K562 (cell line): ENCODE measurements around the gene CCDC27. TPM values are rescaled to one million over a fixed set of nuclear protein-coding genes. Genes with fewer than 3 reads are reported as not detected.

Experiments used
- ATAC-seq: fragments of 200-7000 bp; cut with Tn5 transposase; 3 replicates; pipeline ENCODE4 v1.9.1; 2020; ENCODE audit warnings: moderate library complexity
- BruUV-seq: library from RNA; stranded (reverse); fragments of 400-500 nt; replicated peaks from 2 replicates; lab custom pipeline; 2021; lab: Mats Ljungman, UMichigan
- CTCF ChIA-PET: fragments of 300-600 bp; formaldehyde crosslinking; extraction: SDS; loops from one replicate; lab custom pipeline; 2021; ENCODE audit warnings: low intra/inter-chr PET ratio; lab: Yijun Ruan, JAX
- POLR2A ChIA-PET: fragments of 300-600, 350-650 bp; sonication (Branson Sonifier 250); formaldehyde crosslinking; extraction: SDS; loops from one replicate; lab custom pipeline; 2021; ENCODE audit warnings: antibody characterized with exemption, inconsistent platforms; lab: Yijun Ruan, JAX
- DNase-seq, 4 experiments: peaks; one replicate each; pipeline versions ENCODE4 v3.0.0 to v3.0.0-alpha.2; 2011 to 2018; ENCODE audit warnings: low spot score in 3 of 4, mixed read lengths in 3 of 4; ENCODE audit errors: extremely low read depth in 1 of 4
- FAIRE-seq: peaks from 2 replicates; lab custom pipeline; 2011; peaks lifted over from hg19 to GRCh38; lab: Jason Lieb, UNC
- H2AFZ ChIP-seq: 2 replicates; pipeline ENCODE4 v1.6.0; 2011; ENCODE audit warnings: low read depth, low read length, control low read depth, inconsistent platforms
- H3K27ac ChIP-seq: fragments of 200-600 bp; 3 replicates; pipeline ENCODE4 v1.8.0; 2011; ENCODE audit warnings: low read depth, mild to moderate bottlenecking, control low read depth, inconsistent platforms, low read length, moderate library complexity, mixed read lengths; ENCODE audit errors: extremely low read depth
- H3K27me3 ChIP-seq, 2 experiments: fragments of 300-600 bp in 1 of 2; 2 replicates in 1 of 2; 3 replicates in 1 of 2; pipeline versions ENCODE4 v1.6.0 to v1.8.0; 2011; ENCODE audit warnings: inconsistent platforms in 2 of 2, low read length in 2 of 2, mild to moderate bottlenecking in 1 of 2, mixed read lengths in 1 of 2, moderate library complexity in 1 of 2; ENCODE audit not compliant: control insufficient read depth in 2 of 2, insufficient read depth in 2 of 2
- H3K36me3 ChIP-seq: fragments of 300-600 bp; 3 replicates; pipeline ENCODE4 v1.8.0; 2011; ENCODE audit warnings: mild to moderate bottlenecking, low read length, inconsistent platforms; ENCODE audit not compliant: control insufficient read depth, insufficient read depth
- H3K4me1 ChIP-seq, 2 experiments: fragments of 200-600 bp in 1 of 2; replicated peaks in 1 of 2; 2 replicates in 1 of 2; 3 replicates in 1 of 2; pipeline versions ENCODE4 v1.5.1 to v1.8.0; 2011; ENCODE audit warnings: inconsistent platforms in 2 of 2, low read length in 2 of 2, mild to moderate bottlenecking in 1 of 2, mixed read lengths in 1 of 2, moderate library complexity in 1 of 2; ENCODE audit not compliant: control insufficient read depth in 2 of 2, insufficient read depth in 2 of 2
- H3K4me2 ChIP-seq: 2 replicates; pipeline ENCODE4 v1.6.1; 2011; ENCODE audit warnings: low read length, control low read depth, inconsistent platforms, mixed read lengths; ENCODE audit not compliant: insufficient read depth
- H3K4me3 ChIP-seq: fragments of 200-600 bp; sonication (generic), shearing (Covaris generic); 2 replicates; pipeline ENCODE4 v1.5.1; 2016; ENCODE audit warnings: control low read depth, inconsistent platforms
- H3K79me2 ChIP-seq: fragments of 200-600 bp; 3 replicates; pipeline ENCODE4 v1.8.0; 2011; ENCODE audit warnings: low read length, inconsistent platforms; ENCODE audit not compliant: control insufficient read depth, insufficient read depth
- H3K9ac ChIP-seq, 2 experiments: 2 replicates each; pipeline versions ENCODE4 v1.6.0 to v1.6.1; 2011; ENCODE audit warnings: low read depth in 2 of 2, low read length in 2 of 2, control low read depth in 1 of 2, inconsistent platforms in 1 of 2, mild to moderate bottlenecking in 1 of 2, mixed read lengths in 1 of 2; ENCODE audit not compliant: insufficient read depth in 1 of 2
- H3K9me1 ChIP-seq: one replicate; pipeline ENCODE4 v1.6.0; 2011; ENCODE audit warnings: inconsistent platforms, mild to moderate bottlenecking, low read length, moderate library complexity; ENCODE audit not compliant: control insufficient read depth, insufficient read depth
- H3K9me3 ChIP-seq: replicated peaks from 2 replicates; pipeline ENCODE4 v1.5.1; 2011; ENCODE audit warnings: low read depth, low read length, inconsistent platforms; ENCODE audit not compliant: control insufficient read depth, insufficient read depth
- H4K20me1 ChIP-seq: replicated peaks from 2 replicates; pipeline ENCODE4 v1.6.1; 2011; ENCODE audit warnings: low read length, inconsistent platforms, mixed read lengths; ENCODE audit not compliant: control insufficient read depth, insufficient read depth
- CREB5 ChIP-seq: fragments of 250-450 bp; sonication (Bioruptor Pico); IDR thresholded peaks from 2 replicates; pipeline ENCODE4 v1.5.0; 2020; ENCODE audit warnings: mild to moderate bottlenecking
- CXXC5 ChIP-seq: fragments of 250-450 bp; sonication (Bioruptor Pico); IDR thresholded peaks from 2 replicates; pipeline ENCODE4 v1.8.0; 2022; ENCODE audit warnings: inconsistent platforms, mild to moderate bottlenecking, moderate library complexity
- E4F1 ChIP-seq: fragments of 250-450 bp; sonication (Bioruptor Pico); IDR thresholded peaks from 2 replicates; pipeline ENCODE4 v1.5.0; 2021; ENCODE audit warnings: mild to moderate bottlenecking, borderline replicate concordance
- FOXM1 ChIP-seq, 2 experiments: fragments of 450-650 bp in 1 of 2; sonication (generic) in 1 of 2; formaldehyde crosslinking in 1 of 2; IDR thresholded peaks; 2 replicates each; pipeline versions ENCODE4 v1.6.1 to v1.9.0; 2017 to 2022; ENCODE audit warnings: low read depth in 2 of 2, mild to moderate bottlenecking in 2 of 2, missing genetic modification reagents in 1 of 2, moderate library complexity in 1 of 2
- KAT2B ChIP-seq: IDR thresholded peaks from one replicate; pipeline ENCODE4 v1.6.1; 2012; ENCODE audit warnings: low read depth, mild to moderate bottlenecking, control low read depth, inconsistent platforms, low read length, moderate library complexity
- POLR2G ChIP-seq: fragments of 200-400 bp; formaldehyde crosslinking; IDR thresholded peaks from 2 replicates; pipeline ENCODE4 v1.6.1; 2017; ENCODE audit warnings: low read depth, mild to moderate bottlenecking, antibody characterized with exemption, low read length, moderate library complexity
- SREBF1 ChIP-seq: fragments of 150-350 bp; IDR thresholded peaks from 2 replicates; pipeline ENCODE4 v1.6.1; 2014; ENCODE audit warnings: antibody characterized with exemption, low read depth, low read length, borderline replicate concordance
- TGIF2 ChIP-seq: sonication (generic); formaldehyde crosslinking; IDR thresholded peaks from 2 replicates; pipeline ENCODE4 v1.8.1; 2022; ENCODE audit warnings: mild to moderate bottlenecking, missing genetic modification reagents, moderate library complexity
- ZNF77 ChIP-seq: fragments of 250-450 bp; sonication (Bioruptor Pico); IDR thresholded peaks from 2 replicates; pipeline ENCODE4 v1.5.0; 2020
- WGBS: fragments of 100-300 bp; shearing (Covaris generic); methylation state at CpG from one replicate; pipeline ENCODE4 v1.1.6; 2016; ENCODE audit warnings: low coverage, mixed read lengths; ENCODE audit not compliant: insufficient coverage; ENCODE audit errors: missing lambda C conversion rate; 5-methylcytosine and 5-hydroxymethylcytosine counted together
- in situ Hi-C: fragments of 300-500 bp; cut with MboI; formaldehyde crosslinking; loops from 4 replicates; pipeline ENCODE4 v1.15.0; 2018; ENCODE audit warnings: inconsistent platforms, mixed read lengths
- intact Hi-C: fragments of 100-400 bp; cut with micrococcal nuclease; formaldehyde crosslinking; loops from 2 replicates; pipeline ENCODE4 v1.14.2; 2022
- polyA plus RNA-seq, 8 experiments: library from polyadenylated mRNA; depleted of rRNA in 4 of 8; stranded (reverse) in 5 of 8; unstranded in 3 of 8; fragments of >200 nt; fragmentation: Nextera tagmentation in 2 of 8; fragmentation: Illumina TruSeq in 1 of 8; extraction: Ambion mirVana in 2 of 8; extraction: Trizol in 1 of 8; gene quantifications; 2 replicates each; pipeline versions ENCODE4 v1.2.1 to v1.2.3, GENCODE V29; 2011 to 2014; ENCODE audit warnings: inconsistent platforms in 1 of 8, missing spikeins in 1 of 8
- total RNA-seq, 7 experiments: library from RNA; depleted of rRNA in 6 of 7; stranded (reverse); fragments of >200 nt in 6 of 7; fragmentation: Illumina TruSeq in 2 of 7; extraction: Trizol in 2 of 7; gene quantifications; 2 replicates each; pipeline versions ENCODE4 v1.2.1 to v1.2.3, GENCODE V29; 2011 to 2021; ENCODE audit warnings: low replicate concordance in 1 of 7

The CCDC27 gene
- total and polyA plus RNA-seq, 9 of the 15 experiments (the other 6 are each of a cell fraction or from before 2014, with no cell fraction given) = 0.01 to 0.04 TPM; not detected in 7

- H3K27ac ChIP-seq = no peak overlapping the region
- no peak for TF ChIP-seq CXXC5 (CRISPR knock-in tag)
- peak; percentile 50 for TF ChIP-seq POLR2G
- TF ChIP-seq CREB5 (CRISPR knock-in tag) = no peak
- TF ChIP-seq KAT2B = no peak
- no peak for TF ChIP-seq TGIF2 (CRISPR knock-in tag)
- no peak for TF ChIP-seq SREBF1
- no peak for TF ChIP-seq E4F1 (CRISPR knock-in tag)
- TF ChIP-seq ZNF77 (CRISPR knock-in tag) = no peak
- no peak for TF ChIP-seq FOXM1 (IDR thresholded peaks at IDR 0.05; ENCODE audit: low read depth)
- TF ChIP-seq FOXM1 (CRISPR knock-in tag; IDR thresholded peaks at IDR 0.05; ENCODE audit: low read depth) = no peak
- ChIA-PET CTCF (no interaction called here), POLR2A (interaction anchor here (0.7 to 1.1 kb wide), 2 partner anchors 12 to 169 kb away, joined by 3 read pairs; partner anchors contain the start of gene C1orf174)
- no TSS peak for BruUV-seq
- H3K4me1 ChIP-seq = peaks cover 0 to 63% of the 10 kb centered on the region in 2 experiments; a peak in 2 of 5 replicates
- in situ Hi-C loops (no loop called here), intact Hi-C loops (no loop called here)
- ATAC-seq = no peak
- peak overlapping the region in 1 of 2 experiments; percentile 7; a peak in 1 of 4 replicates for H3K9ac ChIP-seq
- peaks cover 4% of the 10 kb centered on the region; the same call in 1 of the 3 replicates for H3K36me3 ChIP-seq
- no peak overlapping the region for H2AFZ ChIP-seq
- no peak for DNase-seq
- no peak overlapping the region for H3K4me2 ChIP-seq
- H3K9me1 ChIP-seq = peaks cover 3% of the 10 kb centered on the region
- no peaks in the 10 kb centered on the region for H3K9me3 ChIP-seq
- H3K79me2 ChIP-seq = no peaks in the 10 kb centered on the region
- H3K4me3 ChIP-seq = no peak overlapping the region
- 0 out of 2 replicates have a peak, but pooled peaks cover 4% of the 10 kb centered on the region for H4K20me1 ChIP-seq
- no peak for FAIRE-seq
- WGBS = 35% methylated on average over 25 of the region's 25 CpGs
- peaks cover 13 to 35% of the 10 kb centered on the region in 2 experiments; a peak in 4 of 5 replicates for H3K27me3 ChIP-seq
Observed at GRCh38 chr1:3730543-3731247, 21.6 kb upstream of the CCDC27 start.
